CD8-positive, alpha-beta memory T cell (primary cell): ENCODE measurements around the gene CREB3L4. TPM values are rescaled to one million over a fixed set of nuclear protein-coding genes. Genes with fewer than 3 reads are reported as not detected.

Source experiments
- CTCF ChIA-PET: fragments of 350-600 bp; sonication (Branson Sonifier 250); formaldehyde crosslinking; loops from one replicate; lab custom pipeline; 2021; ENCODE audit warnings: antibody characterized with exemption; lab: Charles Lee
- POLR2A ChIA-PET: fragments of 350-600 bp; sonication (Branson Sonifier 250); formaldehyde crosslinking; loops from one replicate; lab custom pipeline; 2021; ENCODE audit warnings: antibody characterized with exemption; lab: Charles Lee
- DNase-seq, 5 donors: peaks; one replicate each; pipeline versions ENCODE4 v3.0.0 to v3.0.0-alpha.2; 2020 to 2022; ENCODE audit warnings: mixed read lengths in 1 of 5
- H3K27ac ChIP-seq: one replicate; pipeline ENCODE4 v1.7.0; 2013; ENCODE audit warnings: low read depth, mild to moderate bottlenecking, low read length, moderate library complexity
- H3K27me3 ChIP-seq: 2 replicates; pipeline ENCODE4 v1.7.0; 2013; ENCODE audit warnings: low read length, mild to moderate bottlenecking; ENCODE audit not compliant: insufficient read depth, poor library complexity, severe bottlenecking
- H3K36me3 ChIP-seq: 2 replicates; pipeline ENCODE4 v1.7.0; 2013; ENCODE audit warnings: mild to moderate bottlenecking, low read length, moderate library complexity; ENCODE audit not compliant: insufficient read depth
- H3K4me1 ChIP-seq: 2 replicates; pipeline ENCODE4 v1.7.0; 2013; ENCODE audit warnings: mild to moderate bottlenecking, low read length, moderate library complexity; ENCODE audit not compliant: insufficient read depth
- H3K4me3 ChIP-seq: 2 replicates; pipeline ENCODE4 v1.7.0; 2013; ENCODE audit warnings: mild to moderate bottlenecking, low read length
- H3K9me3 ChIP-seq: 2 replicates; pipeline ENCODE4 v1.7.0; 2013; ENCODE audit warnings: mild to moderate bottlenecking, low read length
- H3K27ac Mint-ChIP-seq, 8 donors: one replicate each; pipeline ENCODE4 v1.8.0; 2020 to 2021; ENCODE audit warnings: mixed read lengths in 8 of 8, mild to moderate bottlenecking in 6 of 8, inconsistent platforms in 3 of 8, moderate library complexity in 3 of 8
- H3K27me3 Mint-ChIP-seq, 2 donors: one replicate each; pipeline ENCODE4 v1.8.0; 2020 to 2021; ENCODE audit warnings: mixed read lengths in 2 of 2, mild to moderate bottlenecking in 1 of 2, moderate library complexity in 1 of 2
- H3K36me3 Mint-ChIP-seq, 3 donors: one replicate each; pipeline ENCODE4 v1.8.0; 2020 to 2021; ENCODE audit warnings: mixed read lengths in 3 of 3, inconsistent platforms in 1 of 3, mild to moderate bottlenecking in 1 of 3
- H3K4me1 Mint-ChIP-seq, 3 donors: one replicate each; pipeline ENCODE4 v1.8.0; 2020 to 2021; ENCODE audit warnings: mixed read lengths in 3 of 3, inconsistent platforms in 1 of 3, mild to moderate bottlenecking in 1 of 3
- H3K4me3 Mint-ChIP-seq, 7 donors: one replicate each; pipeline ENCODE4 v1.8.0; 2020 to 2021; ENCODE audit warnings: mixed read lengths in 7 of 7, mild to moderate bottlenecking in 6 of 7, moderate library complexity in 4 of 7, inconsistent platforms in 2 of 7
- H3K9me3 Mint-ChIP-seq, 5 donors: one replicate each; pipeline ENCODE4 v1.8.0; 2020 to 2022; ENCODE audit warnings: mixed read lengths in 5 of 5, mild to moderate bottlenecking in 3 of 5, moderate library complexity in 2 of 5, inconsistent platforms in 1 of 5
- polyA plus RNA-seq: library from polyadenylated mRNA; unstranded; fragments of 300-500 nt; fragmentation: Illumina TruSeq; gene quantifications from one replicate; pipeline ENCODE4 v1.2.3, GENCODE V29; 2021
- total RNA-seq, 2 experiments: library from RNA; stranded (reverse); gene quantifications; one replicate each; pipeline ENCODE4 v1.2.3, GENCODE V29; 2021

CREB3L4 gene
- total and polyA plus RNA-seq, 3 experiments from 2014 or later, result 5.3 to 10.1 (median 10.0) TPM

DNA sequence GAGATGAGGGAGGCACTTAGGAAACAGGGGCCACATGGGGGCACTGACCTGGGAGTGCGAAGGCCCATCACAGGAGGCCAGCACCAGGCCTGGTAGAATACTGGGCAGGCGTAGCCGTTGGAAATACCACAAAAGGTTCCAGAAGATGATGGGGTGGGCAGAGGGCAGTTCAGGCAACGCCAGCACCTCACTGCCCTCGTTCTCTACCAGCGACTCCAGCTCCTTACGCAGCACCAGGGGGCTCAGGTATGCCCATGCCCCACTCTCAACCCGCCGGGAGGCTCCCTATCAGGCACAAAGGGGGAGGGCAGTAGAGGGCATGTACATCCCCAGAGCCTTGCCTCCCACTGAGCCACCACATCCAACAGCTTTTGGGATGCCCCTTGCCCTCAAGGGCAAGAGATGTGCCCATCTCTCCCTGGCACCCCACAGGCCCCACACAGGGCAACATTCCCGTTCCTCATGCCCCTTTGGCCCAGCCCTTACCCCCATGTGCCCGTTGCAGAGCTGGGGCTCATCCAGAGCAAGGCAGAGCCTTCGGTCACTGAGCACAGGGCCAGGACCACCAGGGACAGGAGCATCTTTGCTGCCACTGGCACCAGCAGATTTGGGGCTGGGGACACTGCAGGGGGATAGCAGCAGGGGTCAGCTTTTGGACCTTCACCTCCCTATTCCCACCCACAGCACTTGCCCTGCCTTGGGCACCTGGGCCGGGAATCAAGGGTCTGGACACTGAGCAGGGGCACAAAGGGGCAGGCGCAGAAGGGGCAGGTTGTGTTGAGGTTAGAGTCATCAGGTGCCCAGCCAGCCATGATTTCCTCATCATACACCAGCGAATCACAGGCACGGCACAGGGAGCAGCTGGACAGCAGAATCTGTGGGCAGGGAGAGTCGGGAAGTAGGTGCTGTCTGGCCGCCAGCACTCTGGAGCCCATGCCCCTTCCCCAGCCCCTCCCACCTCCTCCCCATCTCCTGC lies 35.3 kb upstream of the CREB3L4 start:
- peaks cover 11 to 14% (median 13%) of the 10 kb centered on the region in 3 donors for H3K4me1 Mint-ChIP-seq
- peak in 1 of 5 donors; percentile 34 for DNase-seq
- H3K9me3 ChIP-seq, result no peaks in the 10 kb centered on the region
- H3K27ac Mint-ChIP-seq, result peak overlapping the region in 1 of 8 donors; percentile 71
- no peaks in the 10 kb centered on the region for H3K27me3 ChIP-seq
- H3K4me3 ChIP-seq, result no peak overlapping the region
- POLR2A ChIA-PET, result interaction anchor here (1.2 kb wide), 1 partner anchor 9 kb away, joined by 4 read pairs; no protein-coding TSS in a partner anchor
- peaks cover 3 to 79% (median 5%) of the 10 kb centered on the region in 3 donors for H3K36me3 Mint-ChIP-seq
- no peak overlapping the region for H3K4me3 Mint-ChIP-seq
- H3K27ac ChIP-seq, result no peak overlapping the region
- peaks cover 51% of the 10 kb centered on the region for H3K36me3 ChIP-seq
- no peaks in the 10 kb centered on the region for H3K27me3 Mint-ChIP-seq
- CTCF ChIA-PET, result interaction anchor here (1.0 kb wide), 1 partner anchor 54 kb away, joined by 3 read pairs; no protein-coding TSS in a partner anchor
- H3K9me3 Mint-ChIP-seq, result no peaks in the 10 kb centered on the region
- no peaks in the 10 kb centered on the region for H3K4me1 ChIP-seq

- no peak overlapping the region for H3K27ac Mint-ChIP-seq
- DNase-seq, result peak in 1 of 5 donors; percentile 41
- Histone ChIP-seq H3K27ac (no peak overlapping the region), H3K4me3 (no peak overlapping the region), H3K27me3 (no peaks in the 10 kb centered on the region), H3K9me3 (no peaks in the 10 kb centered on the region), H3K36me3 (peaks cover 56% of the 10 kb centered on the region), H3K4me1 (no peaks in the 10 kb centered on the region)
- H3K9me3 Mint-ChIP-seq, result no peaks in the 10 kb centered on the region
- H3K36me3 Mint-ChIP-seq, result peaks cover 3 to 85% (median 5%) of the 10 kb centered on the region in 3 donors
- CTCF ChIA-PET, result interaction anchor here (1.0 kb wide), 1 partner anchor 53 kb away, joined by 3 read pairs; no protein-coding TSS in a partner anchor
- POLR2A ChIA-PET, result interaction anchor here (1.2 kb wide), 1 partner anchor 10 kb away, joined by 4 read pairs; no protein-coding TSS in a partner anchor
- peaks cover 5 to 10% (median 9%) of the 10 kb centered on the region in 3 donors for H3K4me1 Mint-ChIP-seq
- H3K27me3 Mint-ChIP-seq, result no peaks in the 10 kb centered on the region
- no peak overlapping the region for H3K4me3 Mint-ChIP-seq
Observed at GRCh38 chr1:153933430-153933829, 34.3 kb upstream of the CREB3L4 start.

DNA sequence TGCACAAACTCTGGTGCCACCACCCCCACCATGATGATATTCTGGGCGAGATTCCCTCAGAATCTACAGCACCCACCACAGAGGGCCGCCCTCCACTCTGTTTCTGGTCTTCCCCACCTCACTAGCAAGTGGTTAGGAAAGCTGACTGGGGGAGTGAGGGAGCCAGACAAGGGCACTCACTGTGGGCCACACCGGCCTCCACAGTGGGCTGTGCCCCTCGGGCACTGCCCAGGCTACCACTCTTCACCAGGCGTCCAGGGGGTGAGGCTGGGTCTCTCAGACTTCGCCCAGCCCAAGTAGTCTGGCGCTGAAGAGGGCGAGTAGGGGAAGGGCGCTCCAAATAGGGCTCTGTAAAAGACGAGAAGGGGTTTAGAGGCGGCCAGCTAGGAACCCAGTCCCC lies 33.7 kb upstream of the CREB3L4 start:
- ChIA-PET CTCF (no interaction called here), POLR2A (interaction anchor here (1.2 kb wide), 1 partner anchor 10 kb away, joined by 4 read pairs; no protein-coding TSS in a partner anchor)
- Mint-ChIP-seq H3K4me1 (peaks cover under 1 to 5% (median 3%) of the 10 kb centered on the region in 3 donors), H3K27ac (peak overlapping the region in 1 of 8 donors; percentile 83), H3K9me3 (no peaks in the 10 kb centered on the region), H3K36me3 (peaks cover 3 to 88% (median 8%) of the 10 kb centered on the region in 3 donors), H3K4me3 (no peak overlapping the region), H3K27me3 (no peaks in the 10 kb centered on the region)
- Histone ChIP-seq H3K36me3 (peaks cover 59% of the 10 kb centered on the region), H3K4me1 (no peaks in the 10 kb centered on the region), H3K27ac (no peak overlapping the region), H3K9me3 (no peaks in the 10 kb centered on the region), H3K4me3 (no peak overlapping the region), H3K27me3 (no peaks in the 10 kb centered on the region)
- no peak for DNase-seq

DNA sequence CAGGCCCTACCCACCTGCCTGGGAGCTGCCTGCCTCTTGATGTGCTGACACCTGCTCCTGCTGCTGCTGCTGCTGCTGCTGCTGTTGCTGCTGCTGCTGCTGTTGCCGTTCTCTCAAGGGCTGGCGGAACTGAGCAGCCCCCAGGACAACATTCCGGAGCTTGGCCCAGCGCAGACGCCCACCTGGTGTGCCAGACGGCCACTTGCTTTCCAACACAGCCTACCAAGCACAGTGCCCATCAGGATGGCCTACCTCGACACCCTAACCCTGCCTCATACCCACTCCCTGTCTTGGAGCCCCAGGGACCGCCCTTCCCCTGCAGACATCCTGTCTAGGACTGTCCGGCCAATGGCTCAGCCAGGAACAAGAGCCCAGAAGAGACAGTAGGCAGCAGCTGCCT lies 33.0 kb upstream of the CREB3L4 start:
- H3K9me3 ChIP-seq, result no peaks in the 10 kb centered on the region
- no peaks in the 10 kb centered on the region for H3K27me3 ChIP-seq
- DNase-seq, result peak in 1 of 5 donors; percentile 27
- peaks cover 65% of the 10 kb centered on the region for H3K36me3 ChIP-seq
- ChIA-PET CTCF (no interaction called here), POLR2A (no interaction called here)
- Mint-ChIP-seq H3K4me3 (no peak overlapping the region), H3K4me1 (peaks cover 1 to 4% (median 2%) of the 10 kb centered on the region in 3 donors), H3K27me3 (no peaks in the 10 kb centered on the region), H3K27ac (peak overlapping the region in 1 of 8 donors; percentile 52), H3K36me3 (peaks cover 6 to 88% (median 9%) of the 10 kb centered on the region in 3 donors), H3K9me3 (no peaks in the 10 kb centered on the region)
- no peak overlapping the region for H3K27ac ChIP-seq
- H3K4me1 ChIP-seq, result no peaks in the 10 kb centered on the region
- no peak overlapping the region for H3K4me3 ChIP-seq

- Mint-ChIP-seq H3K36me3 (peaks cover 6 to 89% (median 19%) of the 10 kb centered on the region in 3 donors), H3K27ac (peak overlapping the region in 5 of 8 donors; percentile 21 to 73 (median 57)), H3K4me3 (no peak overlapping the region), H3K4me1 (peaks cover 6 to 14% (median 9%) of the 10 kb centered on the region in 3 donors), H3K9me3 (no peaks in the 10 kb centered on the region), H3K27me3 (peaks cover 0 to 4% of the 10 kb centered on the region in 2 donors)
- DNase-seq, result peak in 1 of 5 donors; percentile 43
- ChIA-PET CTCF (no interaction called here), POLR2A (no interaction called here)
- Histone ChIP-seq H3K4me1 (no peaks in the 10 kb centered on the region), H3K4me3 (no peak overlapping the region), H3K9me3 (no peaks in the 10 kb centered on the region), H3K27ac (no peak overlapping the region), H3K36me3 (peaks cover 68% of the 10 kb centered on the region), H3K27me3 (no peaks in the 10 kb centered on the region)
Observed at GRCh38 chr1:153936011-153936802, 31.5 kb upstream of the CREB3L4 start.

DNA sequence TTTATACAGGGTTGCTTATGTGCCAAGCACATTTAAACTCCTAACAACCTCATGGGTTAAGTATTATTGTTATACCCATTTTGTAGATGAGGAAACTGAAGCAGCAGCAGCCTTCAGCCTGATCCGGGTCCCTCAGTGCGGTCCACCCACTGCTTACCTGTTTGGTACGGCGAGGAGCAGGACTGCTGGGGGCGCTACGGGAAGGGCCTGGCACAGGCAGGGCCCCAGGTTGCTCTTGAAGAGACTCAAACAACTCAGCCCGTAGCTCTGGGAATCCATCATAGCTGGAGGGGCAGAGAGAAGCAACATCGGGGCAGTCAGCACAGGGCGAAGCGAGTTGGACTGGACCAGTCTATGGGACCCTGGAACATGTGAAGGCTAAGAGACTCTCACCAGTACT lies 30.4 kb upstream of the CREB3L4 start:
- Mint-ChIP-seq H3K9me3 (no peaks in the 10 kb centered on the region), H3K4me1 (peaks cover 11 to 22% (median 12%) of the 10 kb centered on the region in 3 donors), H3K27ac (peak overlapping the region in 1 of 8 donors; percentile 33), H3K27me3 (peaks cover 0 to 4% of the 10 kb centered on the region in 2 donors), H3K4me3 (no peak overlapping the region), H3K36me3 (peaks cover 6 to 92% (median 19%) of the 10 kb centered on the region in 3 donors)
- no peak overlapping the region for H3K27ac ChIP-seq
- H3K27me3 ChIP-seq, result no peaks in the 10 kb centered on the region
- H3K4me3 ChIP-seq, result no peak overlapping the region
- H3K36me3 ChIP-seq, result peaks cover 71% of the 10 kb centered on the region
- ChIA-PET POLR2A (no interaction called here), CTCF (interaction anchor here (1.0 to 1.6 kb wide), 2 partner anchors 9 to 49 kb away, joined by 3 to 5 read pairs; partner anchors contain the start of genes DENND4B and RAB13)
- peaks cover under 1% of the 10 kb centered on the region for H3K4me1 ChIP-seq
- H3K9me3 ChIP-seq, result no peaks in the 10 kb centered on the region
- no peak for DNase-seq

- DNase-seq, result peak in 1 of 5 donors; percentile 22
- H3K9me3 ChIP-seq, result no peaks in the 10 kb centered on the region
- peaks cover 6 to 92% (median 19%) of the 10 kb centered on the region in 3 donors for H3K36me3 Mint-ChIP-seq
- no peak overlapping the region for H3K4me3 ChIP-seq
- H3K27me3 ChIP-seq, result no peaks in the 10 kb centered on the region
- ChIA-PET POLR2A (no interaction called here), CTCF (interaction anchor here (1.6 to 2.5 kb wide), 3 partner anchors 7 to 141 kb away, joined by 5 to 6 read pairs (median 6); partner anchors contain the start of genes DENND4B and GATAD2B)
- H3K36me3 ChIP-seq, result peaks cover 66% of the 10 kb centered on the region
- H3K4me3 Mint-ChIP-seq, result no peak overlapping the region
- peaks cover 24 to 39% (median 27%) of the 10 kb centered on the region in 3 donors for H3K4me1 Mint-ChIP-seq
- peak overlapping the region in 4 of 8 donors; percentile 35 to 74 (median 53) for H3K27ac Mint-ChIP-seq
- H3K9me3 Mint-ChIP-seq, result no peaks in the 10 kb centered on the region
- no peak overlapping the region for H3K27ac ChIP-seq
- H3K27me3 Mint-ChIP-seq, result peaks cover 0 to 4% of the 10 kb centered on the region in 2 donors
- H3K4me1 ChIP-seq, result peaks cover 16% of the 10 kb centered on the region
Observed at GRCh38 chr1:153938996-153939395, 28.7 kb upstream of the CREB3L4 start.
